Measurements from ENCODE around the gene MEGF9. TPM values are rescaled to one million over a fixed set of nuclear protein-coding genes. Genes with fewer than 3 reads are reported as not detected.

Gene MEGF9
- total and polyA plus RNA-seq, 2 experiments from 2014 or later: 10.3 to 27.4 TPM

GRCh38 chr9:120729791-120730241 is 15.5 kb upstream of the MEGF9 start:
- H3K27me3 ChIP-seq: no peaks in the 10 kb centered on the region
- H3K4me2 ChIP-seq: no peak overlapping the region
- H3K4me1 ChIP-seq (ENCODE audit: insufficient read depth): peaks cover 18% of the 10 kb centered on the region
- no peak for DNase-seq (ENCODE audit: low spot score)
- H3K36me3 ChIP-seq (replicated peaks; ENCODE audit: insufficient read depth, low read depth): no peaks in the 10 kb centered on the region
- no peaks in the 10 kb centered on the region for H3K9me2 ChIP-seq (replicated peaks; ENCODE audit: insufficient read depth)
- no peaks in the 10 kb centered on the region for H3K79me2 ChIP-seq
- peak overlapping the region; percentile 60 for H3K27ac ChIP-seq
- H3K4me3 ChIP-seq: no peak overlapping the region
- no peak overlapping the region for H2AFZ ChIP-seq
- 61% methylated on average over 5 of the region's 5 CpGs for WGBS (ENCODE audit: low lambda C conversion rate, missing lambda C conversion rate)
- H3K9me3 ChIP-seq (ENCODE audit: low read depth): no peaks in the 10 kb centered on the region
- H4K20me1 ChIP-seq (ENCODE audit: insufficient read depth, poor library complexity, severe bottlenecking): no peaks in the 10 kb centered on the region
- TF ChIP-seq EZH2 (IDR thresholded peaks at IDR 0.05; ENCODE audit: borderline replicate concordance): no peak
- TF ChIP-seq, protein P1, sequence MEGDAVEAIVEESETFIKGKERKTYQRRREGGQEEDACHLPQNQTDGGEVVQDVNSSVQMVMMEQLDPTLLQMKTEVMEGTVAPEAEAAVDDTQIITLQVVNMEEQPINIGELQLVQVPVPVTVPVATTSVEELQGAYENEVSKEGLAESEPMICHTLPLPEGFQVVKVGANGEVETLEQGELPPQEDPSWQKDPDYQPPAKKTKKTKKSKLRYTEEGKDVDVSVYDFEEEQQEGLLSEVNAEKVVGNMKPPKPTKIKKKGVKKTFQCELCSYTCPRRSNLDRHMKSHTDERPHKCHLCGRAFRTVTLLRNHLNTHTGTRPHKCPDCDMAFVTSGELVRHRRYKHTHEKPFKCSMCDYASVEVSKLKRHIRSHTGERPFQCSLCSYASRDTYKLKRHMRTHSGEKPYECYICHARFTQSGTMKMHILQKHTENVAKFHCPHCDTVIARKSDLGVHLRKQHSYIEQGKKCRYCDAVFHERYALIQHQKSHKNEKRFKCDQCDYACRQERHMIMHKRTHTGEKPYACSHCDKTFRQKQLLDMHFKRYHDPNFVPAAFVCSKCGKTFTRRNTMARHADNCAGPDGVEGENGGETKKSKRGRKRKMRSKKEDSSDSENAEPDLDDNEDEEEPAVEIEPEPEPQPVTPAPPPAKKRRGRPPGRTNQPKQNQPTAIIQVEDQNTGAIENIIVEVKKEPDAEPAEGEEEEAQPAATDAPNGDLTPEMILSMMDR (IDR thresholded peaks at IDR 0.05; ENCODE audit: poor library complexity): peak; percentile 17

GRCh38 chr9:120726484-120726883 is 12.2 kb upstream of the MEGF9 start:
- Histone ChIP-seq H3K4me1 (ENCODE audit: insufficient read depth) (peaks cover 11% of the 10 kb centered on the region), H3K4me3 (no peak overlapping the region), H3K27me3 (no peaks in the 10 kb centered on the region), H3K27ac (no peak overlapping the region), H3K36me3 (replicated peaks; ENCODE audit: insufficient read depth, low read depth) (no peaks in the 10 kb centered on the region), H3K9me3 (ENCODE audit: low read depth) (no peaks in the 10 kb centered on the region), H2AFZ (no peak overlapping the region), H3K4me2 (no peak overlapping the region), H3K9me2 (replicated peaks; ENCODE audit: insufficient read depth) (no peaks in the 10 kb centered on the region), H4K20me1 (ENCODE audit: insufficient read depth, poor library complexity, severe bottlenecking) (no peaks in the 10 kb centered on the region), H3K79me2 (no peaks in the 10 kb centered on the region)
- no peak for DNase-seq (ENCODE audit: low spot score)
- no peak for TF ChIP-seq EZH2phosphoT487 (IDR thresholded peaks at IDR 0.05; ENCODE audit: low read depth, severe bottlenecking, unreplicated experiment)
- TF ChIP-seq, protein P1 (IDR thresholded peaks at IDR 0.05; ENCODE audit: poor library complexity): no peak
- TF ChIP-seq EZH2 (IDR thresholded peaks at IDR 0.05; ENCODE audit: borderline replicate concordance): no peak
- 80% methylated on average over 2 of the region's 2 CpGs for WGBS (ENCODE audit: low lambda C conversion rate, missing lambda C conversion rate)

GRCh38 chr9:120725907-120726306 is 11.6 kb upstream of the MEGF9 start:
- Histone ChIP-seq H3K79me2 (no peaks in the 10 kb centered on the region), H2AFZ (no peak overlapping the region), H3K9me3 (ENCODE audit: low read depth) (no peaks in the 10 kb centered on the region), H3K9me2 (replicated peaks; ENCODE audit: insufficient read depth) (no peaks in the 10 kb centered on the region), H3K27ac (no peak overlapping the region), H3K36me3 (replicated peaks; ENCODE audit: insufficient read depth, low read depth) (no peaks in the 10 kb centered on the region), H3K4me3 (no peak overlapping the region), H4K20me1 (ENCODE audit: insufficient read depth, poor library complexity, severe bottlenecking) (no peaks in the 10 kb centered on the region), H3K4me2 (no peak overlapping the region), H3K4me1 (ENCODE audit: insufficient read depth) (peaks cover 7% of the 10 kb centered on the region), H3K27me3 (no peaks in the 10 kb centered on the region)
- no peak for TF ChIP-seq EZH2 (IDR thresholded peaks at IDR 0.05; ENCODE audit: borderline replicate concordance)
- TF ChIP-seq EZH2phosphoT487 (IDR thresholded peaks at IDR 0.05; ENCODE audit: low read depth, severe bottlenecking, unreplicated experiment): no peak
- TF ChIP-seq, protein P1 (IDR thresholded peaks at IDR 0.05; ENCODE audit: poor library complexity): no peak
- WGBS (ENCODE audit: low lambda C conversion rate, missing lambda C conversion rate): 63% methylated on average over 1 of the region's 1 CpG
- DNase-seq (ENCODE audit: low spot score): no peak
